ENCODE results near the gene RDH8.

RDH8 gene

DNA sequence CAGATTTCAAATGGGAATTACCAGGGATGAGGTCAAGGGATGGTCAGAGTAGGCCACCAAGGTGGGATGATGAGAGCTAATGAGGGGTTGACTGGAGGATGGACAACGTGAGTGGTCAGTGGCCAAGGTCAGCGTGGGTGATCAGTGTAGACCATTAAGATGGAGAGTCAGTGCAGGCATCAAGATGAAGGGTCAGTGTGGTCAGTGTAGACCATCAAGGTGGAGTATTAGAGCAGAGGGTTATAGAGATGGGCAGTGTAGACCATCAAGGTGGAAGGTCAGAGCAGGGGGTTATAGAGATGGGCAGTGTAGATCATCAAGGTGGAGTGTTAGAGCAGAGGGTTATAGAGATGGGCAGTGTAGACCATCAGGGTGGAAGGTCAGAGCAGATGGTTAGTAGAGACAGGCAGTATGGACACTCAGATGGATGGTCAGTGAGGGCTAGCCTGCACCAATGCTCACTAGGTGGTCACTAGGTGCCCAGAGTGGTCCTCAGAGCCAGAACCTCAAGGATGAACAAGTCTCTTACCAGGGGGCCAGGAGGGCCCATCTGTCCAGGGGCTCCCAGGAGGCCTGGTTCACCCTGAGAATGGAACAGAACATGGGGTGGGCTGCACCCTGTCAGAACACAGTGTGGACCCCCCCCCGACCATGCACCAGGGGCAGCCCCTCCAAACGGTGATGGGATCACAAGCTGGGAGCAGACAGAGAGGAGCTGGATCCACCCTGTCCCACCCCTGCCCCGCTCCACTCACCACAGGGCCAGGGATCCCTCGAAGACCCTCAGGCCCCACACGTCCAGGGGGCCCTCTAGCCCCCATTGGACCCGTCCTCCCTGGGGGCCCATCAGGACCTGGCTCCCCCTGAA is 44.2 kb upstream of the RDH8 start:
- Histone ChIP-seq H3K27ac (ENCODE audit: poor library complexity, severe bottlenecking) (no peak overlapping the region), H3K4me3 (ENCODE audit: severe bottlenecking) (no peak overlapping the region), H3K4me1 (ENCODE audit: insufficient read depth, poor library complexity, severe bottlenecking) (no peaks in the 10 kb centered on the region), H3K9me3 (ENCODE audit: severe bottlenecking) (no peaks in the 10 kb centered on the region), H3K36me3 (ENCODE audit: low read depth) (no peaks in the 10 kb centered on the region), H3K27me3 (ENCODE audit: insufficient read depth, poor library complexity, severe bottlenecking) (peaks cover 10% of the 10 kb centered on the region)
- ATAC-seq (ENCODE audit: low read depth) (no peak), DNase-seq (ENCODE audit: low spot score) (no peak)
- TF ChIP-seq CTCF (IDR thresholded peaks at IDR 0.05; ENCODE audit: poor library complexity, severe bottlenecking) = no peak

DNA sequence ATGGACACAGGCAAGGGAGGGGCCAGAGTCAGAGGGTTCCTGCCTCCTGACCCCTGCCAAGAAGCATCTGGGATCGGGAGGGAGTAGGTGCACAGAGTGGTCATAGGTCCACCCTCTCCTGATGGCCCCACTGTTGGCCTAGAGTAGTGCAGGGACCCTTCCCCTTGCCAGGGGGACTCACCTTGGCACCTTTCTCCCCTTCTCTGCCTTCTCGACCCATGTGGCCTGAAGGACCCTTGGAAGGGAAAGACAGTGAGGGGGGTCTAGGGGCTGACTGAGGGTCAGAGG is 43.7 kb upstream of the RDH8 start:
- Histone ChIP-seq H3K4me3 (ENCODE audit: severe bottlenecking) (no peak overlapping the region), H3K4me1 (ENCODE audit: insufficient read depth, poor library complexity, severe bottlenecking) (no peaks in the 10 kb centered on the region), H3K9me3 (ENCODE audit: severe bottlenecking) (no peaks in the 10 kb centered on the region), H3K27ac (ENCODE audit: poor library complexity, severe bottlenecking) (no peak overlapping the region), H3K27me3 (ENCODE audit: insufficient read depth, poor library complexity, severe bottlenecking) (peaks cover 10% of the 10 kb centered on the region), H3K36me3 (ENCODE audit: low read depth) (no peaks in the 10 kb centered on the region)
- no peak for TF ChIP-seq CTCF (IDR thresholded peaks at IDR 0.05; ENCODE audit: poor library complexity, severe bottlenecking)
- no peak for ATAC-seq (ENCODE audit: low read depth)
- no peak for DNase-seq (ENCODE audit: low spot score)

DNA sequence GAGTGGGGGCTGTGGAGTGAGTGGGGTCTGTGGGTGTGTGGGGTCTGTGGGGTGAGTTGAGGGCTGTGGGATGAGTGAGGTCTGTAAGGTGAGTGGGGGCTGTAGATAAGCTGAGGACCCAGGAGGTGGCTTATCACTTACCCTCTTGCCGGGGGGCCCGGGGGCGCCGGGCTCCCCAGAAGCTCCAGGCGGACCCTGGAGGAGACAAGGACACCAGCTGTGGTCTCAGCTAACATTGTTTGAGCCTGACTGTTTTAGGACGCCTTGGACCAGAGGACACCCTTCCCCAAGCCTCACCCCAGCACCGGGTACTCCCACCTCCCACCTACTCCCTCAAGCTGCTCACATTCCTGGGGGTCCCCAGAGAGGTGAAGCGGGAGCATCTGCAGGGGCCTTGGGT is 42.8 kb upstream of the RDH8 start:
- no peak for DNase-seq (ENCODE audit: low spot score)
- ATAC-seq (ENCODE audit: low read depth) = no peak
- no peaks in the 10 kb centered on the region for H3K9me3 ChIP-seq (ENCODE audit: severe bottlenecking)
- no peak for TF ChIP-seq CTCF (IDR thresholded peaks at IDR 0.05; ENCODE audit: poor library complexity, severe bottlenecking)
- H3K4me1 ChIP-seq (ENCODE audit: insufficient read depth, poor library complexity, severe bottlenecking) = no peaks in the 10 kb centered on the region
- H3K4me3 ChIP-seq (ENCODE audit: severe bottlenecking) = no peak overlapping the region
- H3K27ac ChIP-seq (ENCODE audit: poor library complexity, severe bottlenecking) = no peak overlapping the region
- peaks cover 10% of the 10 kb centered on the region for H3K27me3 ChIP-seq (ENCODE audit: insufficient read depth, poor library complexity, severe bottlenecking)
- H3K36me3 ChIP-seq (ENCODE audit: low read depth) = no peaks in the 10 kb centered on the region

DNA sequence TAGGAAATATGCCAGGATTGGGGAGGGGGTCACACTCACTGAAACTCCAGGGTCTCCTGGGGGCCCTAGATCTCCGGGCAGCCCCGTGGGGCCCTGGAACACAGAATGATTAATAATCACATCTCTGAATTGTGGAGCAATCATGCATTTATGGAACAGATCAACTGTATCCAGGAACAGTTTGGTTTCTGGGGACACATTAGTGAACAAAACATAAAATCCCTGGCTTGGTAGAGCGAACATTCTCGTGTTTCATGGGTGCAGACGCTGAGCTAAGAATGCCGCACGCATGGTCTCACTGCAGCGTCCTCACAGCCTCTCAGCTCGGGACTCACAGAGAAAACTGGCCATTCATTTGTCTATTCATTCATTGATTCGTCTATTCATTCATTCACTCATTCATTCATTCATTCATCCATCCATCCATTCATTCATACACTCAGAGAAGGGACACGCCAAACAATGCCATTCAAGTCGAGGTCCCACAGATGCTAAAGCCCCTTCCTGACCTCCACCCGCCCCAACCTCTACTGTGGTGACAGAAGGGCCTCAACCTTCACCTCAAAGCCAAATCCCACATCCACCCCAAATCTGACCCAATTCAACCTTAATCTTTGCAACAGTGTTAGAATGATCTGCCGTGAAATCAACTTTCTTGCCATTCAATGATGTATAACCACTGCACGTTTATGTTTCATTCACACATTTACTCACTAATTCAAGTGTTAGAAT is 42.0 kb upstream of the RDH8 start:
- ATAC-seq (ENCODE audit: low read depth) = no peak
- Histone ChIP-seq H3K4me3 (ENCODE audit: severe bottlenecking) (no peak overlapping the region), H3K9me3 (ENCODE audit: severe bottlenecking) (no peaks in the 10 kb centered on the region), H3K27ac (ENCODE audit: poor library complexity, severe bottlenecking) (no peak overlapping the region), H3K4me1 (ENCODE audit: insufficient read depth, poor library complexity, severe bottlenecking) (no peaks in the 10 kb centered on the region), H3K36me3 (ENCODE audit: low read depth) (no peaks in the 10 kb centered on the region), H3K27me3 (ENCODE audit: insufficient read depth, poor library complexity, severe bottlenecking) (peaks cover 4% of the 10 kb centered on the region)
- DNase-seq (ENCODE audit: low spot score) = no peak
- TF ChIP-seq CTCF (IDR thresholded peaks at IDR 0.05; ENCODE audit: poor library complexity, severe bottlenecking) = no peak

DNA sequence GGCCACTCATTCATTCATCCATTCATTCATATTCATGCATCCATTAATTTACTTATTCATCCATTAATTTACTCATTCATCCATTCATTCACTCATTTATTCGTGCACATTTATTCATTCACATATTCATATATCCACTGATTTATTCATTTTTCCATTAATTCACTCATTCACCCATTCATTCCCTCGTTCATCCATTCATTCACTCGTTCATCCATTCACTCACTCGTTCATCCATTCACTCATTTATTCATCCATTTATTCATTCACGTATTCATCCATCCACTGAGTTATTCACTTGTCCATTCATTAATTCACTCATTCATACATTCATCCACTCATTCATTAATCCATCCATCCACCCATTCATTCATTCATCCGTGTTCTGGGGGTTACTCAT is 41.2 kb upstream of the RDH8 start:
- Histone ChIP-seq H3K4me1 (ENCODE audit: insufficient read depth, poor library complexity, severe bottlenecking) (no peaks in the 10 kb centered on the region), H3K27ac (ENCODE audit: poor library complexity, severe bottlenecking) (no peak overlapping the region), H3K36me3 (ENCODE audit: low read depth) (no peaks in the 10 kb centered on the region), H3K4me3 (ENCODE audit: severe bottlenecking) (no peak overlapping the region), H3K27me3 (ENCODE audit: insufficient read depth, poor library complexity, severe bottlenecking) (no peaks in the 10 kb centered on the region), H3K9me3 (ENCODE audit: severe bottlenecking) (no peaks in the 10 kb centered on the region)
- TF ChIP-seq CTCF (IDR thresholded peaks at IDR 0.05; ENCODE audit: poor library complexity, severe bottlenecking) = no peak
- DNase-seq (ENCODE audit: low spot score) (no peak), ATAC-seq (ENCODE audit: low read depth) (no peak)

All from RWPE2 (cell line).